NCI-H526 (cell line): Measurements from ENCODE around the gene POC1A.

Experiments used
- DNase-seq, 2 experiments: peaks; one replicate each; lab custom pipeline; 2025; lab: John Stamatoyannopoulos, UW

The POC1A gene

DNA sequence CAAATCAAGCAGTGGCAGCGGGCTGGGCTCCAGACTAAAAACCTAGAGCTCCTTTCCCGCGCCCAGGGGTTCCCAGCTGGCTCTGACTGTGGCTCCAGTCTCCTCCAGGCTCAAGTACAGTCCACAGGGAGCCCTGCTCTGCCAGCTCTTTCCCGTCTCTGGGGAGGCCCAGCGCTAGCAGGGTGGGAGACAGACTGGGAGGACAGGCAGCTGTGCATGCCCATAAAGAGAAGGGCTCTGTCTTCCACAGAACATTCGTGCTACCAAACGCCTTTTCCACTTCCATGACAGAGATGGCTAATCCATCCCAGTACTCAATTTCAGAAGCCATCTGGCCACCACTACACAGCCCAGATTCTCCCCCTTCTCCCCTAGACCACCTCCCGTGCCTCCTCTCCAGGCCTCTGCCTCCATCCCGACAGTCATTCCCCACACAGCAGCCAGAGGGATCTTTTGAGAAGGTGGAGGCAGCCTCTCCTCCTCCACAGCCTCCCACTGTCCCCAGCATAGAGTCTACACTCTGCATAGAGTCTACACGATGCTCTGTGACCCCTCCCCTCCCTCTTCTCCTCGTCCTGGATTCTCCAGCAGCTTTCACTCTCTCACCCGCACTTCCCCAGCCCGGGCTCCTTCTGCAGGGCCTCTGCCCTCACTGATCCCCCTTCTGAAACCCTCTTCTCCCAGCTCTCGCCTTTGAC is 91.0 kb downstream of the POC1A start:
- DNase-seq, result no peak

GRCh38 chr3:52062505-52062904 is 91.7 kb downstream of the POC1A start:
- no peak for DNase-seq

DNA sequence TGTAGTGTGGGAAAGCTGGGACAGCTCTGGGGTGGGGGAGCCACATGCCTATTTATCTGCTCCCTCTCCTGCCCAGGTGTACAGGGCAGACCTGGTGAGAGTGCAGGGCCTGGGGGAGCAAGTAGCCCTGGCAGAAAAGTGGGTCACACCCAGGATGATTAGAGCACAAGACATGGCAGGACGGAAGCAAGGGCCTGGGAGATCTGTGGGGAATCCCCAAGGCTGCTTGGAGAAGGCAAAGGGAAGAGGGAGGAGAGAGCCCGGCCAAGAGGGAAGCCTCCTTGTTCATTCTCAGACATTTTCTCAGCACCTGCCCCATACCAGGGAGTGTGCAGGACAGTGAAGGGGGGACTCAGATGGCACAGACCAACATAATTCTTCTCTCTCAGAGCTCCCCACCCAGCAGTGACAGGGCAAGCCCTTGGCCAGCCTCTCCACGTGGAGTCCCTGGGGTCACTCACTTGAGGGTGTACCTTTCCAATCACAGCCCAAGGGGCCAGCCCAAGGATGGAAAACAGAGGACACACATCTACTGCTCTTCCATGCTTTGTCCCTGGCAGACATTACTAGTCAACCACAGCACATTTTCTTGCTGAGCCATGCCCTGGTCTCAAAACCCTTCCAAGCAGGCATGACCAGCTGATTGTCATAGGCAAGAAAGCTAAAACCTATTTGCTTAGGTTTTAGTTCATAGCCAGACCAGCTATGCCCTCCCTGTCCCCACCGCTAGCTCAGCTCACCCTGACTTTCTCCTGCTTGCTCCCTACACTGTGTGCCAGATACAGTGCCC is 92.9 kb downstream of the POC1A start:
- no peak for DNase-seq

- no peak for DNase-seq
Observed at GRCh38 chr3:52059781-52060180, 94.4 kb downstream of the POC1A start.

DNA sequence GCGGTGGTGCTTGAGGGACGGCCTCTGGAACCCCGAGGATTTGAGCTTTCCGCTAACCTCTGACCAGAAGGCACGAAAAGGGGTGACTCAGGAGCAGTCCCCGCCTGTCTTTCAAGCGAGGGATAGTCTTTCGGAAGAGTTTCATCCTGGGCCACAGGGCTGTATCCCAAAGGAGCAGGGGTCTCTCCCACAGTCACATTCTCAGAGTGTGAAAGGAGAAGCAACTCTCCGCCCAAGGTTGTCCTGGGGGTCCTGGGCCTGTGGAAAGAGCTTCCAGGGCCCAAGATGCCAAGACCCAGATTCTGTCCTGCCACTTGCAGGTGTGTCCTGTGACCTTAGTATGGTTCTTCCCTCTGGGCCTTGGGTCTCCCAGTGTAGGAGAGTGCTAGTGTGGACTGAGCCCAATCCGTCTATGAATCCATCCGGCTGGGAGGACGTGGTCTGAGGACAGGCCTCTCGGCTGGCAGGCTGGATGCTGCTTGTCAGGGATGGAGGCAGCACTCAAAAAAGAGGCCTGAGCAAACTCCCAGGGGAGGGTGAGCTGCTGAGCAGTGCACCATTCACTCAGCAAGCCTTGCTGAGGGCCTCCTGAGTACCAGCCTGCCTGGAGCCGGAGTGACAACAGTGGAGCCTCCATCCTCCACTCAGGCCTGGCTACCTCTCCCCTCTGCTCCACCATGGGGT is 96.3 kb downstream of the POC1A start:
- no peak for DNase-seq

GRCh38 chr3:52056968-52057811 is 97.0 kb downstream of the POC1A start:
- peak; percentile 98 to 99 for DNase-seq

DNA sequence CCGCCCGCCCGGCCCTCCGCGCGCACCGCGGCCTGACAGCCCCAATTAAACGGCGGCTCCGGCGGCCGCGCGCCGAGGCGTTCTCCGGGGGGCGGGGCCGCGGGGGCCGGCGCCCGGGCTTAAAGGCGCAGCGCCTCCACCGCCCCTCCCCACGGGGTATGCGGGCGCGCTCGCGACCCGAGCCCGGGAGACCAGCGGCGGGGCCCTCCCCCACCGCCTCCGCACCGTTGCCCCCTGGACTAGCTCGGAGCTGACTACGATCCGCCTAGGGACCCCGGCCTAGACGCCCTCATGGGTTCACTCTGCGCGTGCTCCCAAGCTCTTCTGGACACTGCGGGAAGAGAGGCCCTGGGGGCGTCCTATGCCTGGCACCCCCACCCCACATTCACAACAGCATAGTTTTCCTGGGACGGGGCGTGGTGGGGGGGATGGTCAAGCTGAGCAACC is 97.7 kb downstream of the POC1A start, which contains the start of gene DUSP7:
Gene DUSP7 (minus strand): TSS at position 51 of the 447 bp plus-strand sequence. CDS start 205 bp downstream, outside the sequence.
- DNase-seq, result peak in 1 of 2 experiments; percentile 85

GRCh38 chr3:52055537-52056351 is 98.5 kb downstream of the POC1A start:
- peak in 1 of 2 experiments; percentile 65 for DNase-seq

- DNase-seq, result peak in 1 of 2 experiments; percentile 31
Observed at GRCh38 chr3:52054661-52055511, 99.3 kb downstream of the POC1A start.

- DNase-seq, result peak in 1 of 2 experiments; percentile 23
Observed at GRCh38 chr3:52053307-52054304, 100.6 kb downstream of the POC1A start.

GRCh38 chr3:52052831-52053306 is 101.4 kb downstream of the POC1A start:
- peak in 1 of 2 experiments; percentile 33 for DNase-seq

GRCh38 chr3:52051444-52051843 is 102.8 kb downstream of the POC1A start:
- DNase-seq, result no peak

GRCh38 chr3:52050571-52050970 is 103.7 kb downstream of the POC1A start:
- DNase-seq, result no peak

- no peak for DNase-seq
Observed at GRCh38 chr3:52049503-52049902, 104.7 kb downstream of the POC1A start.

- no peak for DNase-seq
Observed at GRCh38 chr3:52047295-52047960, 106.8 kb downstream of the POC1A start.

GRCh38 chr3:52046902-52047239 is 107.4 kb downstream of the POC1A start:
- DNase-seq, result no peak

GRCh38 chr3:52046186-52046901 is 107.9 kb downstream of the POC1A start:
- DNase-seq, result no peak
